SU-DHL-6 (cell line): Measurements from ENCODE around the gene KRIT1.

Experiments used
- H2AFZ ChIP-seq: fragments of 200-600 bp; sonication (generic); 2 replicates; pipeline ENCODE4 v1.6.1; 2014; ENCODE audit warnings: low read depth, mild to moderate bottlenecking, moderate library complexity, mixed read lengths, antibody characterized with exemption, low read length; ENCODE audit not compliant: severe bottlenecking
- H3F3A ChIP-seq: fragments of 200-600 bp; shearing (Covaris generic); 2 replicates; pipeline ENCODE4 v1.6.0; 2016; ENCODE audit warnings: antibody characterized with exemption, mild to moderate bottlenecking; ENCODE audit not compliant: insufficient read depth
- H3K27ac ChIP-seq: fragments of 200-600 bp; sonication (generic); 2 replicates; pipeline ENCODE4 v1.5.1; 2016; ENCODE audit warnings: low read depth, mild to moderate bottlenecking, low read length, moderate library complexity, mixed read lengths
- H3K27me3 ChIP-seq: fragments of 200-600 bp; sonication (generic), shearing (Covaris generic); 2 replicates; pipeline ENCODE4 v1.6.0; 2014; ENCODE audit warnings: mild to moderate bottlenecking, low read length
- H3K36me3 ChIP-seq: fragments of 200-600 bp; sonication (generic); 2 replicates; pipeline ENCODE4 v1.6.1; 2014; ENCODE audit warnings: mild to moderate bottlenecking, low read length, mixed read lengths
- H3K4me2 ChIP-seq: fragments of 300-600, 200-600 bp; shearing (Covaris generic), sonication (generic); 2 replicates; pipeline ENCODE4 v1.6.0; 2014; ENCODE audit warnings: low read length, low read depth, mild to moderate bottlenecking; ENCODE audit not compliant: poor library complexity, severe bottlenecking
- H3K4me3 ChIP-seq: fragments of 200-600 bp; sonication (generic); 2 replicates; pipeline ENCODE4 v1.5.1; 2014; ENCODE audit warnings: antibody characterized with exemption, low read length, mild to moderate bottlenecking, mixed read lengths; ENCODE audit not compliant: insufficient read depth, poor library complexity, severe bottlenecking
- H3K79me2 ChIP-seq: fragments of 200-600 bp; sonication (generic); 2 replicates; pipeline ENCODE4 v1.6.1; 2014; ENCODE audit warnings: mild to moderate bottlenecking, low read length, moderate library complexity; ENCODE audit not compliant: insufficient read depth
- H3K9ac ChIP-seq: fragments of 200-600 bp; sonication (generic); 2 replicates; pipeline ENCODE4 v1.7.0; 2014; ENCODE audit warnings: mild to moderate bottlenecking, low read length
- H3K9me2 ChIP-seq: fragments of 200-600 bp; sonication (generic); replicated peaks from 2 replicates; pipeline ENCODE4 v1.6.1; 2014; ENCODE audit warnings: low read length; ENCODE audit not compliant: insufficient read depth
- H3K9me3 ChIP-seq: fragments of 200-600 bp; sonication (generic); 2 replicates; pipeline ENCODE4 v1.6.1; 2014; ENCODE audit warnings: low read length, mixed read lengths; ENCODE audit not compliant: insufficient read depth
- H4K20me1 ChIP-seq: fragments of 200-600 bp; sonication (generic); 2 replicates; pipeline ENCODE4 v1.6.1; 2014; ENCODE audit warnings: low read depth, mild to moderate bottlenecking, antibody characterized with exemption, low read length, moderate library complexity, mixed read lengths
- EZH2phosphoT487 ChIP-seq: fragments of 200-600 bp; sonication (generic), shearing (Covaris generic); conservative IDR thresholded peaks from 2 replicates; pipeline ENCODE4 v1.6.1; 2018; ENCODE audit warnings: mild to moderate bottlenecking, antibody characterized with exemption, low read length, moderate library complexity, mixed read lengths
- TF ChIP-seq, protein P1 (sequence below): fragments of 200-600 bp; sonication (generic); IDR thresholded peaks from one replicate; pipeline ENCODE4 v1.5.1; 2017; ENCODE audit warnings: antibody characterized with exemption, mild to moderate bottlenecking, low read length, moderate library complexity; ENCODE audit not compliant: insufficient read depth, poor library complexity, severe bottlenecking

Gene KRIT1

DNA sequence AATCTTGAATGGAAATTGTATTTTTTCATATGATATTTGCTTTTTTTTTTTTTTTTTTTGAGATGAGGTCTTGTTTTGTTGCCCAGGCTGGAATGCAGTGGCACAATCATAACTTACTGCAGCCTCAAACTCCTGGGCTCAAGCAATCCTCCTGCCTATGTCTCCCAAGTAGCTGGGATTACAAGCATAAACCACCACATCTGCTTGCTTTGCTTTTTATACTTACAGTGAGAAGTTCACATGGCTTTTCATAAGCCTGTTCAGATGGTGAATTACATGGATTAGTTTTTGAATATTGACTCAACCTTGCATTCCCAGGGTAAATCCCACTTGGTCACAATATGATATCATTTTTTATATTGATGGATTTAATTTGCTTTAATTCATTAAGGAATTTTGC lies 88.7 kb downstream of the KRIT1 start:
- Histone ChIP-seq H3F3A (no peaks in the 10 kb centered on the region), H2AFZ (no peak overlapping the region), H3K79me2 (no peaks in the 10 kb centered on the region), H3K27me3 (no peaks in the 10 kb centered on the region), H3K9ac (no peak overlapping the region), H4K20me1 (no peaks in the 10 kb centered on the region), H3K27ac (no peak overlapping the region), H3K36me3 (no peaks in the 10 kb centered on the region), H3K9me2 (no peaks in the 10 kb centered on the region), H3K4me2 (no peak overlapping the region), H3K4me3 (no peak overlapping the region), H3K9me3 (no peaks in the 10 kb centered on the region)
- TF ChIP-seq EZH2phosphoT487, result no peak
- TF ChIP-seq, protein P1, sequence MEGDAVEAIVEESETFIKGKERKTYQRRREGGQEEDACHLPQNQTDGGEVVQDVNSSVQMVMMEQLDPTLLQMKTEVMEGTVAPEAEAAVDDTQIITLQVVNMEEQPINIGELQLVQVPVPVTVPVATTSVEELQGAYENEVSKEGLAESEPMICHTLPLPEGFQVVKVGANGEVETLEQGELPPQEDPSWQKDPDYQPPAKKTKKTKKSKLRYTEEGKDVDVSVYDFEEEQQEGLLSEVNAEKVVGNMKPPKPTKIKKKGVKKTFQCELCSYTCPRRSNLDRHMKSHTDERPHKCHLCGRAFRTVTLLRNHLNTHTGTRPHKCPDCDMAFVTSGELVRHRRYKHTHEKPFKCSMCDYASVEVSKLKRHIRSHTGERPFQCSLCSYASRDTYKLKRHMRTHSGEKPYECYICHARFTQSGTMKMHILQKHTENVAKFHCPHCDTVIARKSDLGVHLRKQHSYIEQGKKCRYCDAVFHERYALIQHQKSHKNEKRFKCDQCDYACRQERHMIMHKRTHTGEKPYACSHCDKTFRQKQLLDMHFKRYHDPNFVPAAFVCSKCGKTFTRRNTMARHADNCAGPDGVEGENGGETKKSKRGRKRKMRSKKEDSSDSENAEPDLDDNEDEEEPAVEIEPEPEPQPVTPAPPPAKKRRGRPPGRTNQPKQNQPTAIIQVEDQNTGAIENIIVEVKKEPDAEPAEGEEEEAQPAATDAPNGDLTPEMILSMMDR, result no peak

DNA sequence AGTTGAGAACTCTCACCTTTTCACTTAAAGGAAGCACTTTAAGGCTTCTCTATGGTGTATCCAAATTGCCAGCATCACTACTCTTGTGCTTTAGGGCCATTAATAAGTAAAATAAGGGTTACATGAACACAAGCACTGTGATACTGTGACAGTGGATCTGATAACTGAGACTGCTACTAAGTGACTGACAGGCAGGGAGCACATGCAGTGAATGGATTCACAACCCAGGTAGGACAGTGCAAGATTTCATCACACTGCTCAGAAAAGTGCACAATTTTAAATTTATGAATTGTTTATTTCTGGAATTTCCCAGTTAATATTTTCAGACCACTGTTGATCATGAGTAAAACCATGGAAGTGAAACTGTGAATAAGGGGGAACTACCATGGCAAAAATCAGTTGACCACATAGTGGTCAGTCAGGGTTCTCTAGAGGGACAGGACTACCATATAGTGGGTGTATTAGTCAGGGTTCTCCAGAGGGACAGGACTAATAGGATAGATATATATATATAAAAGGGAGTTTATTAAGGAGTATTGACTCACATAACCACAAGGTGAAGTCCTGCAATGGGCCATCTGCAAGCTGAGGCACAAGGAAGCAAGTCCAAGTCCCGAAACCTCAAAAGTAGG lies 90.5 kb downstream of the KRIT1 start:
- no peaks in the 10 kb centered on the region for H3K36me3 ChIP-seq
- no peak overlapping the region for H3K9ac ChIP-seq
- H2AFZ ChIP-seq, result no peak overlapping the region
- no peaks in the 10 kb centered on the region for H4K20me1 ChIP-seq
- TF ChIP-seq, protein P1, result no peak
- TF ChIP-seq EZH2phosphoT487, result no peak
- no peaks in the 10 kb centered on the region for H3K27me3 ChIP-seq
- H3K9me2 ChIP-seq, result no peaks in the 10 kb centered on the region
- no peak overlapping the region for H3K27ac ChIP-seq
- H3K79me2 ChIP-seq, result no peaks in the 10 kb centered on the region
- no peaks in the 10 kb centered on the region for H3F3A ChIP-seq
- no peaks in the 10 kb centered on the region for H3K9me3 ChIP-seq
- no peak overlapping the region for H3K4me3 ChIP-seq
- H3K4me2 ChIP-seq, result no peak overlapping the region

- Histone ChIP-seq H3K4me2 (no peak overlapping the region), H4K20me1 (no peaks in the 10 kb centered on the region), H3F3A (no peaks in the 10 kb centered on the region), H3K27me3 (no peaks in the 10 kb centered on the region), H3K9ac (no peak overlapping the region), H3K36me3 (no peaks in the 10 kb centered on the region), H3K9me3 (no peaks in the 10 kb centered on the region), H3K4me3 (no peak overlapping the region), H3K27ac (no peak overlapping the region), H2AFZ (no peak overlapping the region), H3K79me2 (no peaks in the 10 kb centered on the region), H3K9me2 (no peaks in the 10 kb centered on the region)
- TF ChIP-seq, protein P1, result no peak
Measured at GRCh38 chr7:92150450-92151017, 95.2 kb downstream of the KRIT1 start.
